T follicular helper cell (primary cell): ENCODE data around the gene GCNT4.
"Not testable (repeated sequence)": the region's sequence is repeated elsewhere in the genome, so short reads cannot be mapped to it uniquely, and the experiment has no call there.

ENCODE experiments used
- DNase-seq: peaks from one replicate; pipeline ENCODE4 v3.0.0-alpha.2; 2020; ENCODE audit warnings: low read depth
- total RNA-seq, 2 experiments: gene quantifications; one replicate each; lab custom pipeline; 2026; lab: John Stamatoyannopoulos, UW

GCNT4 gene, protein sequence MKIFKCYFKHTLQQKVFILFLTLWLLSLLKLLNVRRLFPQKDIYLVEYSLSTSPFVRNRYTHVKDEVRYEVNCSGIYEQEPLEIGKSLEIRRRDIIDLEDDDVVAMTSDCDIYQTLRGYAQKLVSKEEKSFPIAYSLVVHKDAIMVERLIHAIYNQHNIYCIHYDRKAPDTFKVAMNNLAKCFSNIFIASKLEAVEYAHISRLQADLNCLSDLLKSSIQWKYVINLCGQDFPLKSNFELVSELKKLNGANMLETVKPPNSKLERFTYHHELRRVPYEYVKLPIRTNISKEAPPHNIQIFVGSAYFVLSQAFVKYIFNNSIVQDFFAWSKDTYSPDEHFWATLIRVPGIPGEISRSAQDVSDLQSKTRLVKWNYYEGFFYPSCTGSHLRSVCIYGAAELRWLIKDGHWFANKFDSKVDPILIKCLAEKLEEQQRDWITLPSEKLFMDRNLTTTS
- total RNA-seq, result 7.5 to 42.6 reads per million in 2 experiments

DNA sequence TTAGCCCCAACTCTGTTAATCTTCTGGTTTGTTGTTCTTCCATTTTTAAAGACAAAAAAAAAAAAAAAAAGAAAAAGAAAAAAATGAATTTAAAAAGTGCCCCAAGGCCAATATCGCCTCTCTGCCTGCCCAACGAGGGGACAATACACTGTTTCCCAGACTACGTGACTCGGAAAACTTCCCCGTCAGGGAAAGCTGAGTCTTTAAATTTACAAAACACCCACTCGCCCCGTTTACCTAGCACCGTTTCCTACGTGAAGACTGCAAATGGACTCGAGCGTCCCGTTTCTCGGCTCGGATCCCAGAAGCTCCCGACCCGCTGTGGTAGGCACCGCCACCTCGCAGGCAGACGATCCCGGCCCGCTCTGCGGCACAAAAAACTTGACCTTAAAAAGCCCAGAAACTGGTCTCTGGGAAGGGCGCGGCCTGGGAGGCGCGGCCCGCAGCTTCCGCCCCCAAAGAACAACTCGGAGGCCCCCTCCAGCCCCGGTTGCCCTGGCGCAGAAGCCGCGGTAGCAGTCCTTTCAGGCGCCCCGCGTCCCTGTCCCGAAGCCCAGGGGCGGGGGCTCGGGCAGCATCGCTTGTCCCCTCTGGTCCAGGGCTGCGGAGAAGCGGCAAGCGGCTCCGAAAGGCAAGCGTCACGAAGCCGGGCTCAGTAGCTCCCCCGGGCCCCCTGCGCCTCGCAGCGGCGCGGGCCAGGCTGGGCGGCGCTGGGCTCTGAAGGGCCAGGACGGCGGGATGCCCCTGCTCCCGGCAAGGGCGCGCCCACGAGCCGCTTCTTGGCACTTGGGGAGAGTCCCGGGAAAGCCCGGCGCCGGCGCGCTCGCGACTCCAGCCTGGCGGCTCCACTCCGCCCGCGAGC is at the start of gene GCNT4:
Gene GCNT4, minus strand, starts transcription at position 367 of the 862 bp plus-strand sequence. CDS start 22,521 bp downstream, outside the sequence.
- peak; percentile 24 for DNase-seq

- not testable (repeated sequence) for DNase-seq
These were observed 43.6 kb upstream of the GCNT4 start for GRCh38 chr5:75095956-75096355.

DNA sequence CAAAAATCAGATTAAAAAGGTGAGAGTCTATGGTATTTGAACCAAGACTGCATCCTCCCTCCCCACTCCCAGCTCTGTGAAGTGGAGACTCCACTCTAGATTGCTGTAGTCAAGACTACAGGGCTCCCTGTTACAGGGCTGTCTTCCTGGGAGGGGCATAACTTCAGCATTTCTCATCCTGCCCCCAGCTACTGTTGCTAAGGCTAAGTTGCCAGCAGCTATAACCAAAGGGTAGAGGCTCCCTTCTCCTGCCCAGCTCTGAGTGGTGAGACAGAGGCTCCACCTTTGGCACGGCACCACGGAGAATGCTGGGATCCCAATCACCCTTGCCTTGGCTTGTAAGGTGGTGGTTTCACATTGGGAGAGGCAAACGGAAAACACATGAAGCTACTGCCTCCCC is 39.2 kb upstream of the GCNT4 start:
- no peak for DNase-seq

DNA sequence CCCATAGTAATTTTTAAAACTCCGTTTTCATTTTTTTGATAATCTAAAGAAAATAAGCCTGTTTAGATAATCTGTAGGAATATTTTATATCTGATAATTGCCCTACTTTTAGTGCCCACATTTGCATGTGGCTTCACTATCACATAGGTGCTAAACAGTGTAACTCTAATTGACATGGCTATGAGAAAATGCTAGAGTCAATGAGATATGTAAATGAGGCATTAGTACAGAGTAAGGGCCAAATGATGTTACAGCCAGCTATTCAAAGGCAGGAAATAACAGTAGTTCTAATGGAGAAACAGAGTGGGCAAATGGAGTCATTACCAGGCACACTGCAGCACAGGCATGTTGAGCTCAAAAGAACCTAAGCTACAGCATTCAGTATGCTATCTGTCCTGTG is 37.3 kb upstream of the GCNT4 start:
- no peak for DNase-seq

- DNase-seq, result no peak
These were observed 36.8 kb upstream of the GCNT4 start for GRCh38 chr5:75089137-75089536.

DNA sequence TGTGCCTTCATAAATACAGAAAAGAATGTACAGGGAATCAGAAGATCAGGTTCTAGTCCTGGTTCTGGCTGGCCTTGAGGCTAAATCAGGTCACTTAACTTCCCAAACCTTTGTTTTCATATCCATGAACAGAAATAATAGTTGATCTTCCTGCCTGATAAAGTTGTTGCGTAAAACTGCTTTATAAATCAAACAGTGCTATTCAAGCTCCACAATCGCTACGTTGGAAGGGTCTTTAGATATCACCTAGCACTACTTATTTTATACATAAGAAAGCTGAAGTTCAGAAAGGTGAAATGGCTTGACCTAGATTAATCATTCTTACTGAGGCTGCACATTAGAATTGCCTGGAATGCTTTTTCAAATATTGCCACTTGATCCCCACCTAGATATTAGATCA is 36.3 kb upstream of the GCNT4 start:
- DNase-seq, result no peak

DNA sequence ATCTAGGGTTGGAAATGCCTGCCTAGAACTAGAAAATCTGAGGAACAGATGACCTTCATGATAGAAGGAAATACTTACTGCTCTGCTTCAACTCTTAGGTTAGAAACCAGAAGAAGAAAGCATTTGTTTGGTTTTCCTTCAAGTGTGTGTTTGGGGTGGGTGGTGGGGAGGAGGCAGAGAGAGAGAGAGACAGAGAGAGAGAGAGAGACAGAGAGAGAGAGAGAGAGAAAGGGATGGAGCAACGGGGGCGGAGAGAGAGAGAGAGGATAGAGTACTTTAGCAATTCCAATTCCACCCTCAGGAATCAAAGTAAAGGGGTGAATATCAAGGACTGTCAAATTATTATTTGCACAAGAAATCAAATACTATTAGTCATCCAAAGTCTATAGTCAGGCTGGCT is 29.2 kb upstream of the GCNT4 start:
- no peak for DNase-seq

- DNase-seq, result not testable (repeated sequence)
These were observed 27.0 kb upstream of the GCNT4 start for GRCh38 chr5:75079346-75079745.

DNA sequence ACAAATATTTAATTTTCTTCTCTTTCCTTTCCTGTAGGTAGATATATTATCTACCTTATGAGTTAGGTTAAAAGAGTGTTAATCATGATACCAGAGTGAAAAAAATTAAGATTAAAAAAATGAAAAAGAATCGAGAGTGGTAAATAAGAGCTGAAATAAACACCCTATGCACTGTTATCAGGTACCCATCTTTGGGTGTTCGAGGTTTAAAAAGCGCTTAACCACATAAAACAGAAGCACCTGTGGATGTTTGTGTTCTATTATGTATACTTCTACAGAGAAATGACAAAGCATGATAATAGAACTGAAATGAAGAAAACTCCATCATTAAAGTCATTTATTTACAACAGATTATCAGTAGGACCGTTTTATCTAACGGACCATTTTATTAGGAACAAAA is 25.7 kb upstream of the GCNT4 start:
- DNase-seq, result peak; percentile 17

- no peak for DNase-seq
These were observed 19.7 kb upstream of the GCNT4 start for GRCh38 chr5:75072061-75072460.

DNA sequence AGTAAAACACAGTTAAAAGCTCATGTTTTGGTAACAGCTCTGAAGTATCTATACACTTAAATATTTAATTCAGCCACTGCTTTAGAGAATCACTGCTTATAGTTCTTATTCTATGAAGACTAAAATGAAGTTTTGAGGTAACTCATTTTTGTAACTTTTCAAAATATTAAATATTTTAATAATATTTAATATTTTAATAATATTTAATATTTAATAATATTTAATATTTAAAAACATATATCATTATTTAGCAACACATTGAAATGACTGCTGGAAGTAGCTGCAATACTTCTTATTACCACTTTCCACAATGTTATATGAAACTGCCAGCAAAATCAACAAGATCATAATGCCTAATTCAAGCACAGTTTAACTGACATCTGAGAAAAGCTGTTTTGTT is 18.7 kb upstream of the GCNT4 start:
- no peak for DNase-seq

DNA sequence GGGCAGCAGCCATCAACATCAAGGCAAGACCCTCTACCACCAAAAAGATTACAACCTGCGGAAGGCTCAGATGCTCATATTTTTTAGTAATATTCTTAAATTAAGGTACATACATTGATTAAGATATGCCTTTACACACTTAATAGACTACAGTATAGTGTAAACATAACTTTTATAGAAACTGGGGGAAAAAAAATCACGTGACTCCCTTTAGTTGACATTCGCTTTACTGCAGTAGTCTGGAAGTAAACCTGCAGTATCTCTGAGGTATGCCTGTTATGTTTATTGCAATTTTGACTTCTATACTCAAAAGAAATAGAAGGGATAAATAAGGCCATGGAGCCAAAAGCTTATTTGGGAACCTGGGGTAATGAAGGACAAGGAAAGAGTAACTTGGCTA is 15.1 kb upstream of the GCNT4 start:
- DNase-seq, result no peak

DNA sequence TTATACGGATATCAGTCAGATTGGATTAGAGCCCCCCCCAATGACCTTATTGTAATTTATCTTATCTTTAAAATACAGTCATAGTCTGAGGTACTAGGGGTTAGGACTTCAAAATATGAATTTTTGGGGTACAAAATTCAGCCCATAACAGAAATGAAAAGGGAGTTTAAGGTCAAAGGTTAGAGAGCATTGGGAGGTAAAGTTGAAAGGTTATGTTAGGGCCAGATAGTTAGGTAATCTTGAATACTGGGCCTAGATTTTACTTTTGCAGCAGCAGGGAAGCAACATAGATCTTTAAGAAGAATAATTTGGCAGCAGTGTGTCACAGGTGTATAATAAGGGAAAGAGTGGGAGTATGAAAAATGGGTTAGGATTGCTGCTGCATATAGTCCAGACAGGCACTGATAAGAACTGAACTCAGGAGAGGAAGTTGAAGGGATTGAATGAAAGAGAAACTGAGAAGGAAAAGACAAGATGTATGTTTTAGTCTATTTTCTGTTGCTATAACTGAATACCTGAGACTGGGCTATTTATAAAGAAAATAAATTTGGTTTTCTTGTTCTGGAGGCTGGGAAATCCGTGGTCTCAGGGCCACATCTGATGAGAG is 10.7 kb upstream of the GCNT4 start:
- DNase-seq, result no peak

GRCh38 chr5:75059912-75060545 is 7.7 kb upstream of the GCNT4 start:
- DNase-seq, result peak; percentile 66

GRCh38 chr5:75058986-75059535 is 6.7 kb upstream of the GCNT4 start:
- no peak for DNase-seq

DNA sequence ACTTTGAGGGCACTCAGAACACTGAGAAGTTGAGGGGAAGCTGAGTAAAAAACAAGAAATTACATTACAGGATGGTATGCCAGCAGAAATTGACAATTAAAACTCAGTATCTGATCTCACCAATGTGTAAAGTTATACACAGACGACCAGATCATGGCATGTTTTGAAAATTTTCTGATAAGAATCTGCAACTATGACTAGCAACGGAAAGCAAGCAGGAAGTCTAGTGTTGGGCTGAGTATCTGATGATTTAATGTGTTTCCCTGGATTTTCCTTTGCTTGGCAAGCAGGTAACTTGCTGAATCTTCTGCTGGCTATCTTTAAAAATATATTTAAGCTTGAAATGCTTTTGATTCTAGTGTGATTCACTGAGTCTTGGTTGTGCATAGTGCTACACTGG is 5.2 kb upstream of the GCNT4 start:
- DNase-seq, result no peak

DNA sequence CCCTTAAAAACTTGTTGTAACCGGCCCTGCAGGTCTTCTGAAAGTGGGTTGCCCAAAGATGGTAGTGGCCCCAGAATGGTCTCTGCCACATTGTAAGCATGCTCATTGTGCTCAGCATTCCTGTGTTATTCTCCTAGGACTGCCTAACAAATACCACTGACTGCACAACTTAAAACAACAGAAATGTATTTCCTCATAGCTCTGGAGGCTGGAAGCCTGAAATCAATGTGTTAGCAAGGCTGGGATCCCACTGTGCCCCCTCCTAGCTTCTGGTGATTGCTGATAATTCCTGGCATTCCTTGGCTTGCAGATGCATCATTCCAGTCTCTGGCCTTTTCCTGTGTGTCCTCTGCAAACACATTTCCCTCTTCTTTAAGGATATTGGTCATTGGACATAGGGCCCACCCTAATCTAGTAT is 3.4 kb upstream of the GCNT4 start:
- no peak for DNase-seq

GRCh38 chr5:75054134-75054930 is 2.0 kb upstream of the GCNT4 start:
- DNase-seq, result no peak

DNA sequence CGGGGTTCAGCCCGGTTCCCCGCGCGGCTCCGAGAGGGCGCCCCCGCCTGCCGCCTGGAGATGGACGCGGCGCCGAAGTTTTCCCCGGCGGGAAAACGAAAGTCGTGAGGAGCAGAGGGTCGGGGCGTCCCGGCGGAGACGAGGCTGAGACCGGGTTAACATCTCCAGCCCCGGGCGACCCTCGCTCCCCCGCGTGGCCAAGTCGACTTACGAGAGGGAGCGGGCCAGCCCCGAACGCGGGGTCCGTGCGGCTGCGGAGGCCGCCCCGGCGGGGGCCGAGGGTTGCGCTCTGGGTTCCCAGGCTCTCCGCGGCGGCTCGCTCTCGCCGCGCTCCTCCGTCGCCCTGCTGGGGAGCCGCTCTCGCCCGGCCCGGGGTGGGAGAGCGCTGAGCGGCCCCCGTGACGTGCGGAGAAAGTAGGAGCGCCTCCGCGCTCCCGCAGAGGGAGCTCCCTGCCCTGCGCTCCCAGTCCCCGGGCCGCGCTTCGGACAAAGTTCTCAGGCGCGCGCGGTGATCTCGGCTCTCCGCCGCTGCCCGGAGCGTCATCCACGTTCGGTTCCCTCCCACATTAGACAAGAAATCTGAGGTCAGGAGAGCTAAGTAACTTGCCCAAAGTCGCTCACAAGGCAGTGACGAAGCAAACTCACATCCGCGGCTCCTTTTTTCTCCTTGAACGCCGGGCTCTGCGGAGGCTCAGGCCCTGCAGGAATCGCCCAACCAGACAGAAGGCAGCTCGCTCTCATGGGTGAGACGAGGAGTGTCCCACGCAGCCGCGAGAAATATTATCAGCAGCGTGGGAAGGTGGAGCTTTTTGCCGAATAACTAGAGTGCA is 1.2 kb upstream of the GCNT4 start:
- DNase-seq, result peak; percentile 51

DNA sequence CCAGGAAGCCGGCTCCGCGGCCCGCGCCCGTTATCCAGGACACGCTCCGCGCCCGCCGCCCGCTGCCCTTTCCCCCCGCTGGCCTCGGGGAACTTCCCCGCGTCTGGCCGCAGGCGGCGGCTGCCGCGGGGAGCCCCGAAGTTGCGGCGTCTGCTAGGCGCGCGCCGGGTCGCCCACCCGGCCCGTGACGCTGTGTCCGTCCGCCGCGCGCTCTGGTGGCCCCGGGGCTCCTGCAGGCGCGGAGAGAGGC is 621 bp upstream of the GCNT4 start:
- DNase-seq, result no peak
